Hematopoietic multipotent progenitor cell treated with erythropoietin and hydrocortisone succinate and interleukin-3 and kit ligand, for 17 days (in vitro differentiated cells): Measurements from ENCODE around the gene NOTUM.

ENCODE experiments used
- DNase-seq: peaks from one replicate; pipeline ENCODE4 v3.0.0-alpha.2; 2015; ENCODE audit warnings: low spot score

Gene NOTUM

GRCh38 chr17:81961087-81961511 is at the start of gene NOTUM:
Gene NOTUM (minus strand): TSS chr17:81961187. CDS start chr17:81960909, 278 bp downstream.
- no peak for DNase-seq

GRCh38 chr17:82009413-82009812 is 48.4 kb upstream of the NOTUM start:
- DNase-seq = no peak

- DNase-seq = no peak
Observed at GRCh38 chr17:82008941-82009405, 48.0 kb upstream of the NOTUM start.

- DNase-seq = no peak
Observed at GRCh38 chr17:82008258-82008940, 47.4 kb upstream of the NOTUM start.

GRCh38 chr17:82007495-82008257 is 46.7 kb upstream of the NOTUM start:
- DNase-seq = no peak

GRCh38 chr17:82007228-82007494 is 46.2 kb upstream of the NOTUM start:
- DNase-seq = no peak

GRCh38 chr17:82006468-82007227 is 45.7 kb upstream of the NOTUM start:
- DNase-seq = no peak

GRCh38 chr17:82005701-82006348 is 44.8 kb upstream of the NOTUM start:
- DNase-seq = no peak

- no peak for DNase-seq
Observed at GRCh38 chr17:82004517-82005455, 43.8 kb upstream of the NOTUM start.

- DNase-seq = no peak
Observed at GRCh38 chr17:82003411-82004381, 42.7 kb upstream of the NOTUM start.

- no peak for DNase-seq
Observed at GRCh38 chr17:82001571-82002056, 40.6 kb upstream of the NOTUM start.

- no peak for DNase-seq
Observed at GRCh38 chr17:82000803-82001570, 40.0 kb upstream of the NOTUM start.

GRCh38 chr17:81999976-82000802 is 39.2 kb upstream of the NOTUM start:
- DNase-seq = no peak

GRCh38 chr17:81999587-81999975 is 38.6 kb upstream of the NOTUM start:
- no peak for DNase-seq

- no peak for DNase-seq
Observed at GRCh38 chr17:81998691-81999438, 37.9 kb upstream of the NOTUM start.

- no peak for DNase-seq
Observed at GRCh38 chr17:81998212-81998611, 37.2 kb upstream of the NOTUM start.

GRCh38 chr17:81996757-81997441 is 35.9 kb upstream of the NOTUM start:
- no peak for DNase-seq
